Measurements from ENCODE around the gene ZDHHC14.

The ZDHHC14 gene

DNA sequence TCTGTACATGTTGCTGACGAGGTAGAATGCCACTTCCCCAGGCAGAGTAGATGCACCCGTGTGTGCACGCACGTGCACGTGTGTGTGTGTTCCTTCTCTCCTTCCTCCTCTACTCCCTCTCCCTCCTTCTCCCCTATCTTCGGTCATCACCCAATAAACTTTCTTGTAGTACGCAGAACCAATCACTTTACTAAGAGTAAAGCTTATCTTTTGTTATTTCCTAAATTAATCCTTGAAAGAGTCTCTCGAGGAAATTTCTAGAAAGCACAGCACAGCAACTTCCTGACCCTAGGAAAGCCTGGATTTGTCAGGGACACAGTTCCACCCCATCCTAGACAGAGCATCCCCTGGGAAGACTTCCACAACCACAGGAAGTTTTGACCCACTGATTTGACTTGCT, 166.1 kb downstream of the ZDHHC14 start:
- Mint-ChIP-seq H3K27me3 (no peaks in the 10 kb centered on the region), H3K36me3 (ENCODE audit: low read depth) (peaks cover 19% of the 10 kb centered on the region), H3K27ac (no peak overlapping the region), H3K4me1 (ENCODE audit: low read depth) (peaks cover 36% of the 10 kb centered on the region), H3K9me3 (peaks cover 4% of the 10 kb centered on the region), H3K4me3 (no peak overlapping the region)

DNA sequence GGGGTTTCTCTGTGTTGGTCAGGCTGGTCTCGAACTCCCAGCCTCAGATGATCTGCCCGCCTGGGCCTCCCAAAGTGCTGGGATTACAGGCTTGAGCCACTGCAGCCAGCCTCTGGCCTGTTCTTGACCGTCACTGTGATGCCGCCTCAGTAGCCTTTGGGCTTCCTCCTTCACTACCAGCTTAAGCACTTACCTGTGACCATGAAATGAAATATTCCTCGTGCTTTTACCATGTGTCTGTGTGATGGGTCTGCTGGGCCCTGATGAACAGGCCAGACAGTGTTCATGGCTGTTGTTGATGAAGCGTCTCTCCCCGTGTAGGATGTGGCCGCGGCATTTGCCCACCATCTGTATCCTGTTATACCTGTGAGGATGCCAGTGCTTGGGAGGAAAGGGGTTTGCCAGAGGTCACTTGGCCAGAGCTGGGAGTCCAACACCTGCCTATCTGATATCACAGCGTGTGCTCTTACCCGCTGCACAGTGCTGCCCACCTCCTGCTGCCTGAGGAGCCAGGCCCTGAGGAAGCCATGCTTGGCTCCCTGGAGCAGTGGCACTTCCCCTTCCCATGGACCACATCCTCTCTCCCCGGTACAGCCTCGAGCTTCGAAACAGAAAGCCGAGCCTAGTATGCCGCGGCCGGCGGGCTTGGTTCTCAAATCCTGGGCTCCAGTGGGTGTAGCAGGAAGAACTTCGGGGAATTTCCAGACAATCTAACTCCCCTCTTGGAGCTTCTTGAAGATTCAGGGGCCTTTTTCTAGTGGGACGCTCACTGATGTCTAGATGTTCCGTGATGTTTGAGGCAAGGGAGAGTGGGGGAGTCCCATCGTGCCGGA, 167.9 kb downstream of the ZDHHC14 start:
- H3K27ac Mint-ChIP-seq, result no peak overlapping the region
- H3K4me1 Mint-ChIP-seq (ENCODE audit: low read depth), result peaks cover 38% of the 10 kb centered on the region
- H3K27me3 Mint-ChIP-seq, result peaks cover 3% of the 10 kb centered on the region
- no peak overlapping the region for H3K4me3 Mint-ChIP-seq
- peaks cover 19% of the 10 kb centered on the region for H3K36me3 Mint-ChIP-seq (ENCODE audit: low read depth)
- peaks cover 4% of the 10 kb centered on the region for H3K9me3 Mint-ChIP-seq

DNA sequence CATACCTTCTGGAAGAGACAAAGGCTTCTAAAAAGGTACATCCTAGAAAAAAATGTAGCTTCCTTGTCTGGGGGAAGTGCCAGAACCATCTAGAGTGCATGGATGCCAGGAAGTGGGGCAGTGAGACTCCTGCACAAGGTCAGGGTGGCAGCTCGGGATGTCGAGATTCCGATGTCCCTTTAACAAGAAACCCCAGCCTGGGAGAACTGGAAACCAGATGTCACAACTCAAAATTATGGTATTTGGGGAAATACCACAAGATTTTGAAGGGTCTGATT, 168.4 kb downstream of the ZDHHC14 start:
- H3K4me1 Mint-ChIP-seq (ENCODE audit: low read depth), result peaks cover 38% of the 10 kb centered on the region
- H3K4me3 Mint-ChIP-seq, result no peak overlapping the region
- H3K9me3 Mint-ChIP-seq, result peaks cover 4% of the 10 kb centered on the region
- peaks cover 19% of the 10 kb centered on the region for H3K36me3 Mint-ChIP-seq (ENCODE audit: low read depth)
- H3K27me3 Mint-ChIP-seq, result peaks cover 3% of the 10 kb centered on the region
- no peak overlapping the region for H3K27ac Mint-ChIP-seq

DNA sequence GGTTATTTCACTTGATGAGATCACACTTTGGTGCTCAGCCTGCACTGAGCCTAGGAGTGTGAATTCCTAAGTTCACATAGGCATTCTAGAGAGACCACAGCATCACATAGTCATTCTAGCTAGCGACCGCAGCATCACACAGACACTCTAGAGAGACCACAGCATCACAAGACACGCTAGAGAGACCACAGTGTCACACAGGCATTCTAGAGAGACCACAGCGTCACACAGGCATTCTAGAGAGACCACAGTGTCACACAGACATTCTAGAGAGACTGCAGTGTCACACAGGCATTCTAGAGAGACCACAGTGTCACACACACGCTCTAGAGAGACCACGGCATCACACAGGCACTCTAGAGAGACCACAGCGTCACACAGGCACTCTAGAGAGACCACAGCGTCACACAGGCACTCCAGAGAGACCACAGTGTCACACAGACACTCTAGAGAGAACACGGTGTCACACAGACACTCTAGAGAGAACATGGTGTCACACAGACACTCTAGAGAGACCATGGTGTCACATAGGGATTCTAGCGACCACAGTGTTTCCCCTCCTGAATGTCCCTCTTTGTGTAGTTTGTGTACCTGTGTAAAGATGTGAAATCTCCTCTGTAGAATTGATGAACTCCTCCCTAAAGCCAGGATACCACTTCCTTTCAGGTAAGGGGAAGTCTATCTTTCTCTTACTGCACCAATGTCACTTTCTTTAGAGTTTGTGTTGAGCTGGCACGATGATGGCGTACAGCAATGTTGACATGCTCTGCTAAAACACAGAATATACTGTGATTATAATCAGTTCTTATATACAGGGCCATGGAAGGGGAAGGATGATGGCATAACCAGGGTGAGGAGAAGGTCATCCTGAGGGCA, 169.4 kb downstream of the ZDHHC14 start:
- H3K4me1 Mint-ChIP-seq (ENCODE audit: low read depth), result peaks cover 38% of the 10 kb centered on the region
- peak overlapping the region; percentile 25 for H3K4me3 Mint-ChIP-seq
- peak overlapping the region; percentile 74 for H3K27ac Mint-ChIP-seq
- peaks cover 12% of the 10 kb centered on the region for H3K36me3 Mint-ChIP-seq (ENCODE audit: low read depth)
- H3K27me3 Mint-ChIP-seq, result peaks cover 3% of the 10 kb centered on the region
- H3K9me3 Mint-ChIP-seq, result peaks cover 4% of the 10 kb centered on the region

DNA sequence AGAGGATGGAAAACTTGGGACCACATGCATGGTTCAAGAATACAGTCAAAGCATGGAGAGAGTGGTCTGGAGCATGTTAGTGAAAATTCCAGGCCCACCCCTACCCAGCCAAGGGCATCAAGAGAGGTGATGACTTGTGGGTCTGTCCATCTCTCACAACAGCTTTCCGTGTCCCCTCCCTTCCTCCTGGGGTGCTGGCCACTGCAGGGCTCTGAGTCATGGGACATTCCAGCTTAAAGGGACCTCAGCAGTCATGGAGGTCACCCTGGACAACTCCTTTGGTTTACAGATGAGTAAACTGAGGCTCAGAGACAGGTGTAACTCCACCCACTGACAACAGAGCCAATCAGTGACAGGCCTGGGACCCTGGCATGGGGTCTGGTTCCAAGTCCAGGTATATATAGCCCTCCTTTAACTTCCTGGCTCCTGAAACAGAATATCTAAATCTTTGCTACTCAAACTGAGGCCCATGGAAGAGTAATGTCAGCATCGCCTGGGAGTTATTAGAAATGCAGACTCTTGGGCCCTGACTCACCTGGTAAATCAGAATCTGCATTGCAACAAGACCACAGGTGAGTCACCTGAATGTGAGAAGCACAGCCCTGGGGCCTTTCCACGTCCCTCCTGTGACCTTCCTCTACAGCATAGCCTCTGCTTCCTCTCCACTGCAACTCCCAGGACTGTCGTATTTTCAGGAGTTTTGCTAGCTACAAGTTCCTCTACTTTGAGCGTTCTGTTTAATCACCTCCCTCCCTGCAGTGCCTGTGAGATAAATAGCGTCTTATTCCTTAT, 170.2 kb downstream of the ZDHHC14 start:
- no peak overlapping the region for H3K4me3 Mint-ChIP-seq
- peak overlapping the region; percentile 74 for H3K27ac Mint-ChIP-seq

DNA sequence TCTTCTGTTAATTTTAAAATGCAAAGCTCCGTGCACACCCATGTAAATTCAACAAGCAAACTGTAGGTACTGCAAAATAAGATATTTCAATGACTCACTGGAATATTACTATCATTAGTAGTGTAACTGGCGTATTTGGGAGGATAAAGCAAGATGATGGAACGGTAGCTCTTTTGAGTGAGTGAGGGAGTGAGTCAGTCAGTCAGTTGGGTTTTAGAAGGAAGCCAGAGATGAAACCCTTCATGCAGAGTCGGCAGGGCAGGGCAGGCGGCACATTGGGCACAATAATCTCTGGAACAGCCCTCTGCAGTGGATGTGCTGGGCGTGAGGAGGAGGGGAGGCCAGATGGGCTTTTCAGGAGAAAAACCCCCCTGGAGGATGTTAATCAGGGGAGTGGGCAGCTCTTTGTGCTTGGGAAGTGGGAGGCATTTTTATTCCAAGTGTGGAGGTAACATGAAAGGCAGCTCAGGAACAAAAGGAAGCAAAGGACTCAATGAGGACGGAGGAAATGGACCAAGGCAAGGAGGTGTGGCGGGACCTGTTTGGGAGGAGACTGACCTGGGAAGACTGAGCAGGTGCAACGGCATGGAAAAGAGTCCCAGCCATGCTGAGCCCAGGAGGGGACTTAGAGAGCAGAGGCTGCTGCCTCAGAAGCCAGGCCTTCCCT, 171.2 kb downstream of the ZDHHC14 start:
- peaks cover 9% of the 10 kb centered on the region for H3K36me3 Mint-ChIP-seq (ENCODE audit: low read depth)
- H3K4me3 Mint-ChIP-seq, result no peak overlapping the region
- no peak overlapping the region for H3K27ac Mint-ChIP-seq
- H3K27me3 Mint-ChIP-seq, result peaks cover 3% of the 10 kb centered on the region
- H3K9me3 Mint-ChIP-seq, result peaks cover 4% of the 10 kb centered on the region
- H3K4me1 Mint-ChIP-seq (ENCODE audit: low read depth), result peaks cover 46% of the 10 kb centered on the region

More for the DNA sequence above, 170.2 kb downstream of the ZDHHC14 start:
- Mint-ChIP-seq H3K36me3 (ENCODE audit: low read depth) (peaks cover 12% of the 10 kb centered on the region), H3K4me1 (ENCODE audit: low read depth) (peaks cover 38% of the 10 kb centered on the region), H3K27me3 (peaks cover 3% of the 10 kb centered on the region), H3K9me3 (peaks cover 4% of the 10 kb centered on the region)

DNA sequence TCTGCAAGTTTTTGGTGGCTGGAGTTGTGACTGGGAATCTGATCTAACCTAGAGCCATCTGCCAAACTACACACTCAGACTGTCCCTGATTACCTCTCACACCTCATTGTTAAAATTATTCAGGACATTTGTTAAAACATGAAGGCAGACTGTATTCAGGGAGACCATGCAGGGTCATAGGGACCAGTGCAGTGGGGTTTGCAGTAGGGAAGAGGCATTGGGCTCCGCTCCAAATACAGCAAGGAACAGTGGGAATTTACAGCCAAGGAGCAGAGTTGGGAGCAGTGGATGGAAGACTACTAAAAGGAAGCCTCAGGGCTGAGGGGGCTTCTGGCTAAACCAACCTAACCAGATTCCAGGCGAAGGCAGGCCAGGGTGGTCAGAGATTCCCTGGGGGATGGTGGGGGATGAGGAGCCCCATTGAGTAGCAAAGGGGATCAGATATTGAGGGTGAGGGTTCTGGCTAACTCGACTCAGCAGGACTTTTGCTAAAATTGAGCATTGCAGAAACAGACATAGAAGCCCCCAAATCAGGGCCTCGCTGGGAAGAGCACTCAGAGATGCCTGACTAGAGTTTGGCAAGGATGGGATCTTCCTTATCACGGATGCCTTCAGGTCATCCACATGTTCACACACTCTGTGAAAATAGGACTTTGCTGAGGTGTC, 172.0 kb downstream of the ZDHHC14 start:
- peaks cover 3% of the 10 kb centered on the region for H3K27me3 Mint-ChIP-seq
- no peak overlapping the region for H3K4me3 Mint-ChIP-seq
- peaks cover 53% of the 10 kb centered on the region for H3K4me1 Mint-ChIP-seq (ENCODE audit: low read depth)
- no peak overlapping the region for H3K27ac Mint-ChIP-seq
- peaks cover 4% of the 10 kb centered on the region for H3K9me3 Mint-ChIP-seq
- H3K36me3 Mint-ChIP-seq (ENCODE audit: low read depth), result peaks cover 8% of the 10 kb centered on the region

DNA sequence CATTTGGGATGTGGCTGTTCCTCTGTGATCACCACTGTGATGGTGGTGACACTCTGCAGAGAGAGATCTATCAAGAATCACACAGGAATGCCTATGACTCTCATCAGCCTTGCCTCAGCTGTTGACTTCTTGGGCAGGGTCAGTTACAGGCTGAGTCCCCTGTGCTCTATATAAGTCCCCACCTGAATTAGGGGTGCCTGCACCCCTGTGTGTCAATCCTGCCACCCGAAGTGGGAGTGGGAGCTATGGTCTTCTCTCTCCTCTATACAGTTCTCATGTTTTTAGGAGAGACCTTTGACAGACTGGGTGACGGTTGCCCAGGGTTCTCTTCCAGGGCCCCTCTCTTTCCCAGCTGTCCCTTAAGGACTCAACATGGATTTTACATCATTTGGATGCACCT, 173.8 kb downstream of the ZDHHC14 start:
- Mint-ChIP-seq H3K9me3 (peaks cover 4% of the 10 kb centered on the region), H3K27me3 (peaks cover 3% of the 10 kb centered on the region), H3K27ac (no peak overlapping the region), H3K4me3 (no peak overlapping the region), H3K36me3 (ENCODE audit: low read depth) (peaks cover 4% of the 10 kb centered on the region), H3K4me1 (ENCODE audit: low read depth) (peaks cover 59% of the 10 kb centered on the region)

DNA sequence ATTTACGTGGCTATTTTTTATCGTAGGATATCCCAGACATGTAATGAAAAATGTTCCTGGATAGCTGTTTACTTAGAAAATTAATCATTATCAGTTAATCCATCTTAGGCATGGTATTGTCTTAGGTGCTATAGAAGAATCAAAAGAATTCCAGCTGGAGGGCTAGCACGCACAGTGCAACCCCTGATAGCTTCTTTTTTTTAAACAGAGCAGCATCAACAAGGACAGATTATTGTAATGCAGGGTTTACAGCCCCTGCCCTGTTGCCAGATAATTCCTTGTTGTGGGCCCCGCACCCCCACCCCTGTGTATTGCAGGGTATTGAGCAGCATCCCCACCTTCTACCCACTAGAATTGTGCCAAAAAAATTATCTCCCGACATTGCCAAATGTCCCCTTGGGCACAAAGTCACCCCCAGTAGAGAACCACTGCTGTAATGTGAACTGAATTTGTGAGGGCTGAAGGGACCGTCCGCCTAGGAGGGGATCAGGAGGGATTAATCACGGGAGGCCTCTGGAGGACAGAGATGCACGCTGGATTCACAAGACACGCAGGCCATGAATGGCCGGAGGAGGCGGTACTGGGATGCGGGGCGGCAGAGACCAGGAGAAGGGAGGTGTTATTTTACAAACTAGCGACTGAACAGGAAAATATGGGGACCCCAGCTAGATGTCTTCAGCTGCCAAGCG, 174.6 kb downstream of the ZDHHC14 start:
- Mint-ChIP-seq H3K9me3 (peaks cover 3% of the 10 kb centered on the region), H3K36me3 (ENCODE audit: low read depth) (peaks cover 2% of the 10 kb centered on the region), H3K4me1 (ENCODE audit: low read depth) (peaks cover 53% of the 10 kb centered on the region), H3K4me3 (no peak overlapping the region), H3K27ac (no peak overlapping the region), H3K27me3 (peaks cover 3% of the 10 kb centered on the region)

DNA sequence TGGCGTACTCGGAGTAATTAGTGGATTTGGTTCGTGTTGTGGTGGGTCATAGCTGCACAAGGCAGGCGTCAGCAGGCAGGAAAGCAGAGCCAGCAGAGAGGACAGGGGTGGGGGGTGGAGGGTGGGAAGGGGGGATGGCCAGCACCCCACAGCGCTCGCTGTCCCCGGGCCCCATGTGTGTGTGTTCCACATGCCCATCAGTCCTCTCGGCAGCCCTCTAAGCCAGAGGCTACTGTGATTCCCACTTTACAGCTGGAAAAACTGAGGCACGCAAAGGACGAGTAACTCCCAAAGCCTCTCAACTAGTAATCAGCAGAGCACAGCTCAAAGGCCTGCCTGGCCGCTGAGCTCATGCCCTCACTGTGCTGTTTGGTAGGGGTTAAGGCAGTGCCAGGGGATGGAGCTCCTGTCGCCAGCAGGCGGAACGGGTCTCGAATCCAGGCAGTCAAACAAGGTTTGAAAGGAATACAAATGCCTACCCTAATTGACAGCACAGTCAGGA, 175.2 kb downstream of the ZDHHC14 start:
- H3K27me3 Mint-ChIP-seq, result peaks cover 3% of the 10 kb centered on the region
- H3K4me3 Mint-ChIP-seq, result no peak overlapping the region
- no peaks in the 10 kb centered on the region for H3K9me3 Mint-ChIP-seq
- H3K27ac Mint-ChIP-seq, result no peak overlapping the region
- no peaks in the 10 kb centered on the region for H3K36me3 Mint-ChIP-seq (ENCODE audit: low read depth)
- H3K4me1 Mint-ChIP-seq (ENCODE audit: low read depth), result peaks cover 53% of the 10 kb centered on the region

DNA sequence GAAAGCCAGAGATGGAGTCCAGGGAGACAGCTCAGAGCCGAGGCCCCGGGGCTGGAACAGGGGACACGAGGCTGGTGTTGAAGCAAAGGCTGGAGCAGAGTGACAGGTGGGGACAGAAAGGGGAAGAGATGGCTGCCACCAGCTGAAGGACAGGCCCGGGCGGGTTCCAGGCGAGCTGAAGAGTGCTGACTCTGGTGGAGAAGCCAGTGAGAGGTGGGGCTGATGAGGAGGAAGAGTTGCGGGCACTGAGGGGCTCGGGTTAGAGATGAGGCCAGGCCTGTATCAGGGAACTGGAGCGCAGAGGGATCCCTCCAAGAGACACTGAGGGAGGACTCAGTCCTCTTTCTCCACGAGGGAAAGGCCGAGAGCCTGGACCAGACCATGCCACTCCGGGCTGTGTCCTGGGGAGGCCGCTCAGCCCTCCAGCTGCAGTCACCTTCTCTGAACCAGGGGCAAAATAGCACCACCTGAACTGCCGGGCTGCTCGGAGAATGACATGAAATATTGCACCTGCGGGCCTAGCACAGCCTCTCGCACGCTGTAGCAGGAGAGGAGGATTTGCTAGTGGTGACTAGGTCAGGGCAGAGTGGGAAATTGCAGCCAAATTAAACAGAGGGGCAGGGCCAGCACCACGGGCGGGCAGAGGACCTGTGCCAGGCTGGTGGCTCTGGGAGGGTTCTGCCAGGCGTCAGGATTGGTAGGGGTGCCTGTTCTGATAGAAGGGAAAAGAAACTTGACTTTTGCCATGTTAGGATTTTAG, 175.9 kb downstream of the ZDHHC14 start:
- Mint-ChIP-seq H3K27me3 (peaks cover 3% of the 10 kb centered on the region), H3K4me3 (no peak overlapping the region), H3K4me1 (ENCODE audit: low read depth) (peaks cover 53% of the 10 kb centered on the region), H3K27ac (no peak overlapping the region), H3K36me3 (ENCODE audit: low read depth) (no peaks in the 10 kb centered on the region), H3K9me3 (no peaks in the 10 kb centered on the region)

DNA sequence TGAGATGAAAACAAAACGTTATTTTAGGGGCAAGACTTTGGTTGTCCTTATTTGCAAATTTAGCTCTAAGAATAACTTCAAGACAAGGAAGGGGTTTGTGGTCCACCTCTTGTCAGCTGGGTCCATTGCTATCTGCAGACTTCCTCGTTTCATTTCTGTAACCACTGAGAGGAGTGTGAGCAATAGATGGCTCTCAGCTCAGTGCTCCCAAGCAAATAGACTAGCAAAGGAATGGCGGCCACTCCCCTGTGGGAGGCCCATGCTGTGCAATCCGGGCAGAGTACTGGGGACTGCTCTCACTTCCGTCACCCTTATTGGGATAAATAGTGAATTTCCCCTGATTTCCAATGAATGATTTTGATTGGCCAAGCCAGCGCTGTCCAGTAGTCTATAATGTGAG, 176.6 kb downstream of the ZDHHC14 start:
- H3K27ac Mint-ChIP-seq, result no peak overlapping the region
- no peak overlapping the region for H3K4me3 Mint-ChIP-seq
- peaks cover 3% of the 10 kb centered on the region for H3K27me3 Mint-ChIP-seq
- H3K9me3 Mint-ChIP-seq, result no peaks in the 10 kb centered on the region
- H3K4me1 Mint-ChIP-seq (ENCODE audit: low read depth), result peaks cover 55% of the 10 kb centered on the region
- H3K36me3 Mint-ChIP-seq (ENCODE audit: low read depth), result no peaks in the 10 kb centered on the region

DNA sequence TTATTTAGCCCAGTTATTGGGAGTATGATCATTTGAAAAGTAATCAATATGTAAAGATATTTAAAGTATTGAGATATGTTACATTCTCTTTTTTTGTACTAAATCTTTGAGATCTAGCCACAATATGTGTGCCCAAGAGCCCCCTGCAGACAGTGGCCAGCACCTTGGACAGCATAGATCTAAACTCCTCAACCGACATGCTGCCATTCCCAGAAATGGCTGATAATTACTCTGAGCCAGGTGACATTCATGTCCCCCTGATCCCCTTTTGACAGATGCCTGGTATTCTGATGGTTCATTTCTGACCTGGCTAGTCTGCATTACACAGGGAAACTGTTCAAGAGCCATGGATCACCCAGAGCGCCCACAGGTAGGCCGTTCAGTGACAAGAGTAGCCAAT, 177.1 kb downstream of the ZDHHC14 start:
- peak overlapping the region; percentile 23 for H3K27ac Mint-ChIP-seq
- no peak overlapping the region for H3K4me3 Mint-ChIP-seq
- H3K4me1 Mint-ChIP-seq (ENCODE audit: low read depth), result peaks cover 56% of the 10 kb centered on the region
- H3K27me3 Mint-ChIP-seq, result no peaks in the 10 kb centered on the region
- no peaks in the 10 kb centered on the region for H3K9me3 Mint-ChIP-seq
- H3K36me3 Mint-ChIP-seq (ENCODE audit: low read depth), result no peaks in the 10 kb centered on the region

Data from stimulated activated naive CD8-positive, alpha-beta T cell treated with anti-CD3 and anti-CD28 coated beads, Interleukin-15, Interleukin-2, amounts not matched to agents 100 ng/mL and 50 ng/mL, for 24 hours (primary cell).